ENCODE results near the gene SLC35E1. TPM values are rescaled to one million over a fixed set of nuclear protein-coding genes. Genes with fewer than 3 reads are reported as not detected.
"Not testable (repeated sequence)": the region's sequence is repeated elsewhere in the genome, so short reads cannot be mapped to it uniquely, and the experiment has no call there.

SLC35E1 gene
- total RNA-seq, 2 donors from 2014 or later, result 52.2 to 71.5 TPM

- Mint-ChIP-seq H3K36me3 (no peaks in the 10 kb centered on the region), H3K27me3 (no peaks in the 10 kb centered on the region), H3K27ac (no peak overlapping the region), H3K9me3 (no peaks in the 10 kb centered on the region), H3K4me3 (no peak overlapping the region), H3K4me1 (ENCODE audit: low read depth in 2 of 2) (peaks cover 4 to 6% of the 10 kb centered on the region in 2 donors)
- ATAC-seq (peak in 1 of 2 donors; percentile 25), DNase-seq (ENCODE audit: low spot score) (no peak)
Measured at GRCh38 chr19:16514383-16515019, 57.7 kb downstream of the SLC35E1 start.

GRCh38 chr19:16512611-16513010 is 59.6 kb downstream of the SLC35E1 start:
- not testable (repeated sequence) for H3K27me3 Mint-ChIP-seq; H3K36me3 Mint-ChIP-seq; DNase-seq (ENCODE audit: low spot score); H3K4me3 Mint-ChIP-seq; H3K4me1 Mint-ChIP-seq (ENCODE audit: low read depth in 2 of 2); H3K27ac Mint-ChIP-seq; ATAC-seq; H3K9me3 Mint-ChIP-seq

- no peaks in the 10 kb centered on the region for H3K4me1 Mint-ChIP-seq (ENCODE audit: low read depth in 2 of 2)
- DNase-seq (ENCODE audit: low spot score) (no peak), ATAC-seq (no peak)
- H3K4me3 Mint-ChIP-seq, result no peak overlapping the region
- no peaks in the 10 kb centered on the region for H3K9me3 Mint-ChIP-seq
- no peaks in the 10 kb centered on the region for H3K36me3 Mint-ChIP-seq
- no peak overlapping the region for H3K27ac Mint-ChIP-seq
- no peaks in the 10 kb centered on the region for H3K27me3 Mint-ChIP-seq
Measured at GRCh38 chr19:16509141-16510061, 62.8 kb downstream of the SLC35E1 start.

GRCh38 chr19:16508546-16508945 is 63.7 kb downstream of the SLC35E1 start:
- no peak overlapping the region for H3K27ac Mint-ChIP-seq
- H3K4me1 Mint-ChIP-seq (ENCODE audit: low read depth in 2 of 2), result no peaks in the 10 kb centered on the region
- no peaks in the 10 kb centered on the region for H3K27me3 Mint-ChIP-seq
- ATAC-seq, result no peak
- H3K9me3 Mint-ChIP-seq, result no peaks in the 10 kb centered on the region
- no peaks in the 10 kb centered on the region for H3K36me3 Mint-ChIP-seq
- H3K4me3 Mint-ChIP-seq, result no peak overlapping the region
- no peak for DNase-seq (ENCODE audit: low spot score)

GRCh38 chr19:16506961-16507360 is 65.3 kb downstream of the SLC35E1 start:
- no peak overlapping the region for H3K4me3 Mint-ChIP-seq

GRCh38 chr19:16506161-16506560 is 66.1 kb downstream of the SLC35E1 start:
- ATAC-seq; H3K9me3 Mint-ChIP-seq; H3K4me1 Mint-ChIP-seq (ENCODE audit: low read depth in 2 of 2); H3K4me3 Mint-ChIP-seq; H3K27me3 Mint-ChIP-seq; DNase-seq (ENCODE audit: low spot score); H3K36me3 Mint-ChIP-seq; H3K27ac Mint-ChIP-seq: not testable (repeated sequence)

More at GRCh38 chr19:16506961-16507360, 65.3 kb downstream of the SLC35E1 start:
- no peak for DNase-seq (ENCODE audit: low spot score)
- no peak for ATAC-seq
- Mint-ChIP-seq H3K4me1 (ENCODE audit: low read depth in 2 of 2) (no peaks in the 10 kb centered on the region), H3K9me3 (no peaks in the 10 kb centered on the region), H3K27ac (no peak overlapping the region), H3K36me3 (no peaks in the 10 kb centered on the region), H3K27me3 (no peaks in the 10 kb centered on the region)

- no peak overlapping the region for H3K4me3 Mint-ChIP-seq
- ATAC-seq (no peak), DNase-seq (ENCODE audit: low spot score) (no peak)
- H3K27me3 Mint-ChIP-seq, result no peaks in the 10 kb centered on the region
- no peaks in the 10 kb centered on the region for H3K4me1 Mint-ChIP-seq (ENCODE audit: low read depth in 2 of 2)
- no peaks in the 10 kb centered on the region for H3K36me3 Mint-ChIP-seq
- H3K27ac Mint-ChIP-seq, result no peak overlapping the region
- no peaks in the 10 kb centered on the region for H3K9me3 Mint-ChIP-seq
Measured at GRCh38 chr19:16504271-16504670, 67.9 kb downstream of the SLC35E1 start.

Other genes starting within 250 kb of the SLC35E1 start
- gene KLF2, start 247.6 kb downstream of the SLC35E1 start, total RNA-seq, result 1 to 10 TPM; 3.4 to 6.7 TPM
- 10 to 100 TPM; 66.6 to 78.4 TPM for gene EPS15L1, start 100.4 kb downstream of the SLC35E1 start, total RNA-seq
- gene CALR3, start 76.2 kb downstream of the SLC35E1 start, total RNA-seq, result not detected
- 1 to 10 TPM; 3.3 to 7.5 TPM for gene C19orf44, start 76.0 kb downstream of the SLC35E1 start, total RNA-seq
- 10 to 100 TPM; 64.1 to 93.0 TPM for gene CHERP, start 30.0 kb downstream of the SLC35E1 start, total RNA-seq
- gene MED26, start 55.8 kb upstream of the SLC35E1 start, total RNA-seq, result 10 to 100 TPM; 15.5 to 28.1 TPM
- gene SMIM7, start 87.7 kb upstream of the SLC35E1 start, total RNA-seq, result 10 to 100 TPM; 53.8 to 75.5 TPM
- under 1 TPM in 1 of 2 donors, not detected in 1; 0.31 TPM for gene TMEM38A, start 88.7 kb upstream of the SLC35E1 start, total RNA-seq
- not detected for gene NWD1, start 147.4 kb upstream of the SLC35E1 start, total RNA-seq

Measured in natural killer cell treated with Interleukin-12 subunit alpha and Interleukin-12 subunit beta and Interleukin-15 and Interleukin-18, amount 100 ng/mL, for 72 hours (primary cell).